GM12891 (cell line): ENCODE data around the gene SCNN1B.

Experiments
- DNase-seq: peaks from one replicate; pipeline ENCODE4 v3.0.0; 2011; ENCODE audit warnings: low spot score; ENCODE audit not compliant: insufficient read length
- FAIRE-seq: peaks from 2 replicates; lab custom pipeline; 2011; peaks lifted over from hg19 to GRCh38; lab: Jason Lieb, UNC
- PAX5 ChIP-seq: IDR thresholded peaks from 2 replicates; pipeline ENCODE4 v1.6.1; 2011; ENCODE audit warnings: low read length, moderate library complexity, mild to moderate bottlenecking; ENCODE audit not compliant: insufficient read depth, severe bottlenecking
- POLR2A ChIP-seq: IDR thresholded peaks from 2 replicates; pipeline ENCODE4 v1.6.1; 2011; ENCODE audit warnings: low read depth, low read length, control low read depth
- POLR2AphosphoS5 ChIP-seq: IDR thresholded peaks from 2 replicates; pipeline ENCODE4 v1.6.1; 2011; ENCODE audit warnings: low read depth, low read length, control low read depth
- POU2F2 ChIP-seq: IDR thresholded peaks from 2 replicates; pipeline ENCODE4 v1.6.1; 2011; ENCODE audit warnings: low read depth, mild to moderate bottlenecking, control low read depth, low read length, moderate library complexity
- SPI1 ChIP-seq: IDR thresholded peaks from 2 replicates; pipeline ENCODE4 v1.6.1; 2011; ENCODE audit warnings: low read depth, low read length, control low read depth
- TAF1 ChIP-seq: IDR thresholded peaks from 2 replicates; pipeline ENCODE4 v1.6.1; 2011; ENCODE audit warnings: low read depth, low read length, control low read depth

Gene SCNN1B

DNA sequence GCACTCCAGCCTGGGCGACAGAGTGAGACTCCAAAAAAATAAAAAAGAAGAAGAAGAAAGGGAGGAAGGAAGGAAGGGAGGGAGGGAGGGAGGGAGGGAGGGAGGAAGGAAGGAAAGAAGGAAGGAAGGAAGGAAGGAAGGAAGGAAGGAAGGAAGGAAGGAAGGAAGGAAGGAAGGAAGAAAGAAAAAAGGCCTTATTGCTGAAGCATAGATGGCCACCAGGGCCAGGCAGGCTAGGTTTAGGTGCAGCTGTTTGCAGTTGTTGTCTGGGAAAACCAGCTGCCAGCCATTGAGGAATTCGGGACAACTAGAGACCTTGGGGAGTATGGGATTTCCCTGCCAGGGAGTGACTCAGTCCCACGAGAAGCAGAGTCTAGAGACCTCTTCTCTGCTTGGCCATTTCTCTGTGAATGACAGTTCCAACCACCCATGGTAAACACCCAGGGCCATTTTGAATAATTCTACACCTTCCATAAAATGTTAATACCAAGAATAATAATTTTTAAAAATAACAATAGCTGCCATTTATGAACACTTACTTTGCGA lies 31.0 kb downstream of the SCNN1B start:
- no peak for DNase-seq
- FAIRE-seq: no peak
- no peak for TF ChIP-seq POU2F2
- no peak for TF ChIP-seq TAF1
- TF ChIP-seq POLR2AphosphoS5: no peak
- no peak for TF ChIP-seq PAX5
- TF ChIP-seq SPI1: no peak
- no peak for TF ChIP-seq POLR2A

DNA sequence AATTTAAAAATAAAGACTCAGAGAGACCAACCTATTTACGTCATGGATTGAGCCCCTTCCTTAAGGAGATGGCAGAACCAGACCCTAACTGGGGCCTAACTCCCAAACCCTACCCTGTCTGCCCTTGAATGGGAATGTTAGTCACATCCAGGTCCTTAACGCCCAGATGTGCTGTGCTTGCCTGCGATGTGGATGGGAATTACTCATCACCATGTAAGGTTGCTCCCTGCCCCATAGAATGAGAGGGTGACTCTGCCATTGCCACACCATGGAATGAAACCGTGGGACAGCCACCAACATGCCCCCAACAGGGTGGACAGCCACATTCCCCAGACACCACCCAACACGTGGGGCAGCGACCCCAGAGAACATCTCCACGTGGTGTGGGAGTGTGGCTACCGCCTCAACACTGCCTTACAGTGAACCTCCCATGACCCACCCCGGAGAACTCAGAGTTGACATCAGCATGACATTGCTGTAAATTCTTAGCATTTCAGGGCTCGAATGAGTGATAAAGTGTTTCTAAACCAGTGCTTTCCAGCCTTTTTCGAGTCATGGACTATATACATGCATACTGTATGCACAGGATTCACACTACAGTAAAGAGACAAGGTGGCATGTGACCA lies 31.8 kb downstream of the SCNN1B start:
- DNase-seq: no peak
- no peak for TF ChIP-seq PAX5
- TF ChIP-seq TAF1: no peak
- no peak for TF ChIP-seq POLR2AphosphoS5
- no peak for TF ChIP-seq POU2F2
- no peak for TF ChIP-seq POLR2A
- no peak for TF ChIP-seq SPI1
- no peak for FAIRE-seq

DNA sequence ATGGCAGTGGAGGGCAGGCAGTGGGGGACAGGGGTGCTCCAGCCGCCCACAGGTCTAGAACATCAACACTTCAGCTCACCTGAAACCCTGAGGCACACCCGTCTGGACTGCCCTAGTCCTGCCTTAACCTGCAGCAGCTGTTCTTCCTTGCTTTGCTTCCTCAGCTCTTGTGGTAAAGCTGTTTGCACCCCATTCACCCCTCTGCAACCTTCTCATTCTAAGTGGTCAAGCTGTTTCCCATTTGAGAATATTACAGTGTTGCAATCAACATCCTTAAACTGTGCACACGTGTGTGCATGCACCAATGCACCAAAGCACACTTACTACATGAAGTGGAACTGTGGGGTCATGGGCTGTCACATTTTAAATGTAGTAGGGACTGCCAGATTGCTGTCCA lies 32.4 kb downstream of the SCNN1B start:
- peak; percentile 90 for FAIRE-seq
- DNase-seq: no peak
- TF ChIP-seq POLR2AphosphoS5: no peak
- peak; percentile 68 for TF ChIP-seq PAX5
- TF ChIP-seq TAF1: no peak

DNA sequence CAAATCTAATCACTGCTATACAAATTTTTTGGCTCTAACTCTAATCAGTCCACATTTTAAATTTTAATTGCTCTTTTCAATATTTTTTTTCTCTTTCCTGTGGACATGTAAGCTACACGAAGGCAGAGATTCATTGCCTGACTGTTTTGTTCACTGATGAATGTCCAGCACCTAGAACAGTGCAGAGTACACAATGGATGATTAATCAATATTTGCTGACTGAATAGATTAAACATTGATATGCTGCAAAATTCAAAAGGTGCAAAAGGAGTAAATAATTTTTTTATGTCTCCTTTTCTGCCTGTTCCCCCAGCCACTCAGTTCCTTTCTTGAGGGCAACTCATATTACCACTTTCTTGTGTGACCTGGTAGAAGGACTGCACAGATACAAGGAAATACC lies 32.8 kb downstream of the SCNN1B start:
- TF ChIP-seq TAF1 (no peak), SPI1 (no peak), POLR2A (no peak), POU2F2 (no peak), PAX5 (no peak), POLR2AphosphoS5 (no peak)
- DNase-seq: no peak
- FAIRE-seq: peak; percentile 31

DNA sequence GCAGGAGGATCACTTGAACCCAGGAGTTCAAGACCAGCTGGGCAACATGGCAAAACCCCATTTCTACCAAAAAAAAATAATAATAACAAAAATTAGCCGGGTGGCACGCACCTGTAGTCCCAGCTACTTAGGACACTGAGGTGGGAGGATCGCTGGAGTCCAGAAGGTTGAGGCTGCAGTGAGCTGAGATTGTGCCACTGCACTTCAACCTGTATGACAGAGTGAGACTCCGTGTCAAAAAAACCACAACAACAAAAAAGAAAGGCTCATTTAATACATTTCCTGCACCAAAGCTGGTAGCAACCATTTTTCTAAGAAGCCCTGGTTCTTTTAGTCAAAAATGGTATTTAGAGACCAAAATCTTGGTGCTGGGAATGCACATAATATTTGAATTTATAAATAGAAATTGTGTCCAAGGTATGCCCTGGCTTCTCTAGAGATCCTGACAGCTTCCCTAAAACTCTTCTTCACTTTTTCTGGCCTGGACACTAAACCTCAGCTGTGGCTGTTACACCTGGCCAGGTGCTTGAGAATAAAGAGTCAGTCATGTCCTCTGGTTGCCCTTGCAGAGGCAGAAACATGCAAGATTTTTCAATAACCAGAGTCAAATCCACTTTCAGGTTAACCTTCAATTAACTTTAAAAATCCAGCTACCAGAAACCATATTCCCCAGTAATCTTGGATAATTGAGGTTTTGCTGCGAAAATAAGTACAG lies 35.9 kb downstream of the SCNN1B start:
- DNase-seq (no peak), FAIRE-seq (no peak)
- TF ChIP-seq TAF1 (no peak), POLR2A (no peak), POU2F2 (no peak), POLR2AphosphoS5 (no peak), PAX5 (no peak), SPI1 (no peak)

DNA sequence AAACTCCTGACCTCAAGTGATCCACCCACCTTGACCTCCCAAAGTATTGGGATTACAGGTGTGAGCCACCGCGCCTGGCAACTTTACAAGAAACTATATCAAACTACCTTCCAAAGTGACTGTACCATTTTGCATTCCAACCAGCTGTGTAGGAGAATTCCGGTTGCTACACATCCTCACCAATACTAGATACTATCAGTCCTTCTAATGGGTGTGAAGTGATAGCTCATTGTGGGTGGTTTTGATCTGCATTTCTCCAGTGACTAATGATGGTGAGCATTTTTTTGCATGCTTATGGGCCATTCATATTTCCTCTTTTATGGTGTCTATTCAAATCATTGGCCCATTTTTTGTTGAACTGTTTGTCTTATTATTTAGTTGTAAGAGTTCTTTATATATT lies 37.7 kb downstream of the SCNN1B start:
- no peak for DNase-seq
- no peak for FAIRE-seq
- no peak for TF ChIP-seq PAX5

DNA sequence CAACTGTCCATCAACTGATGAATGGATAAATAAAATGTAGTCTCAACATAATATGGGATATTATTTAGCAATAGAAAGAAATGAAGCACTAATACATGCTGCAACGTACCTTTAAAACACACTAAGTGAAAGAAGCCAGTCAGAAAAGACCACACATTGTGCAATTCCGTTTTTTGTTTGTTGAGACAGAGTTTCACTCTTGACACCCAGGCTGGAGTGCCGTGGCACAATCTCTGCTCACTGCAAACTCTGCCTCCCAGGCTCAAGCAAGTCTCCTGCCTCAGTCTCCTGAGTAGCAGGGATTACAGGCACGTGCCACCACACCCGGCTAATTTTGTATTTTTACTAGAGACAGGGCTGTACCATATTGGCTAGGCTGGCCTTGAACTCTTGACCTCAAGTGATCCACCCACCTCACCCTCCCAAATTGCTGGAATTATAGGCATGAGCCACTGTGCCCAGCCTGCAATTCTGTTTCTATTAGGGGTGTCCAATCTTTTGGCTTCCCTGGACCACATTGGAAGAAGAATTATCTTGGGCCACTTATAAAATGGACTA lies 40.1 kb downstream of the SCNN1B start:
- peak; percentile 28 for FAIRE-seq
- DNase-seq: no peak
- TF ChIP-seq POLR2AphosphoS5 (no peak), TAF1 (no peak), SPI1 (no peak)

DNA sequence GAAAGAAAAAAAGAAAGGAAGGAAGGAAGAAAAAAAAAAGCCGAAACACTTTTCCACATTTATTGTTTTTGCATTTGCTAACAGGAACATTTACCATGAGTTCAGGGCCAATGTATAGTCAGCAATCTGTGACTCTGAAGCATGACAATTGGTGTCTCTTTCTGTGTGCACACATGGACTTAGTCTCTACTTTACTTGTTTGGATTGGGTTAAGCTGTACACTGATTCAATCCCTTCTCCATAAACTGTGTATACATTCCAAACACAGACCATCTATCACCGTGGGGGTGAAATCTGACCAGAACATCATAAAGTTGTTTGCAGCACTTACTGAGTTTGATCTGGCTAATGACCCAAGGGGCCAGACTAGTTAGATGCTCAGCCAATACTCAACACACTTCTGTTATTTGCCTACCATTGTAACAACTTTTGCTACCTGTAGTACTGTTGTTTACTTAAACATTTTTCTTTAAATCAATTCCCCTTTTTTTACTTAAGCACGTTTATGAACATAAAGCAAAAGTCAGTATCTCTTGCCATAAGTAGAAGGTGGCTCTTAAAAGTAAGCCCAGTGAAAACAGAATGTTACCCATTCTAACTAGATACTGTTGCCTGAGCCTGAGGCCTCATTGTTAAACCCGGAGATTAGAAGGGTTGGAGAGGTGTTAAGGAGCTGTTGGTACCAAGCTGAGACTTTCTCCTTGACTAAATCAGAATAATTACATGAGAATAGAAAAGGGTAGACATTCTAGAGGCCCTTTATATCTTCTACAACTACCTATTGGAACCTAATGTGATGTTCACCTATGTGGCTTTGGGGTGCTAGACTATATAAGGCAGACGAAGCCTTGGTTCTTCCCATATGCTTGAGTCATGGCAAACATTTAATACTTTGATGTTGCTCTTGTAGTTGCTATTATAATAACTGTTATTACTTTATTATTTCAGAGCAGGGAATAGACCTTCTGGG lies 41.8 kb downstream of the SCNN1B start:
- FAIRE-seq (peak; percentile 5), DNase-seq (no peak)
- TF ChIP-seq POU2F2 (no peak), SPI1 (no peak), POLR2AphosphoS5 (no peak), PAX5 (no peak), POLR2A (no peak), TAF1 (no peak)

DNA sequence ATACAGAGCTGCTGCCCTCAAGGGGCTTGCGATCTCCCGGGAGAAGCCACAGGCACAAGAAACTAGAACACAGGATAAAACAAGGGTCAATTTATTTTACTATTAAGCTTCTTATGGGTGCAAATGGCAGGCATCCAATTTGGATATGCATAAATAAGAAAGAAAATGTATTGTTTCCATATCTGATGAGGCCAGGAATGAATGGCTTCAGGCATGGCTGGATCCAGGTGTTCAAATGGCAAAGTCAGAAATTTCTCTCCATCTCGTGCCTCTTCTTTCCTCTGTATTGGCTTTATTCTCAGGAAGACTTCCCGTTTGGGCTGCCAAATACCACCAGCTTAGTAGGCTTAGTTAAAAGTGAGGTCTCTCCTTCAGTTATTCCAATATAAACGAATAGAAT lies 43.1 kb downstream of the SCNN1B start:
- TF ChIP-seq SPI1 (no peak), PAX5 (no peak), POU2F2 (no peak)
- no peak for FAIRE-seq
- DNase-seq: no peak
